ENCODE results near the gene TRABD2B. TPM values are rescaled to one million over a fixed set of nuclear protein-coding genes. Genes with fewer than 3 reads are reported as not detected.

TRABD2B gene
- polyA plus RNA-seq, 4 donors = 17.0 to 21.6 (median 19.4) TPM

DNA sequence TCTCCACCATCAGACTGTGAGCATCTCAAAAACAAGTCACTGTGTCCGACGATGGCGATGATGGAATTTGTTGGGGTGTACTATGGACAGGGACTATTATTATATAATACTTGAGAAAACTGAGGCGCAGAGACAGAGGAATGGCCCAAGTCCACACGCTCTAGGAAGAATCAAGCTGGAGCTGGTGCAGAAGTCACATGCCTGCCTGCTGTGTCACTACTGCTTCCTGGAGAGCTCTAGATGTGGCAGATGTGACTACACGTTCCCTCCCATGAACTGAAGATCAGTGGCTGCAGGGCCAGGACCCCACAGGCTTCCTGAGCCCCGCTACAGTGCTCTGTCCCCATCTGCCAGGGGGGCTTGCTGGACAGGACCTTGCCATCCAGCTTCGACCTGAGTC is 56.9 kb downstream of the TRABD2B start:
- no peak for DNase-seq (ENCODE audit: low read depth in 4 of 4, low spot score in 3 of 4)

DNA sequence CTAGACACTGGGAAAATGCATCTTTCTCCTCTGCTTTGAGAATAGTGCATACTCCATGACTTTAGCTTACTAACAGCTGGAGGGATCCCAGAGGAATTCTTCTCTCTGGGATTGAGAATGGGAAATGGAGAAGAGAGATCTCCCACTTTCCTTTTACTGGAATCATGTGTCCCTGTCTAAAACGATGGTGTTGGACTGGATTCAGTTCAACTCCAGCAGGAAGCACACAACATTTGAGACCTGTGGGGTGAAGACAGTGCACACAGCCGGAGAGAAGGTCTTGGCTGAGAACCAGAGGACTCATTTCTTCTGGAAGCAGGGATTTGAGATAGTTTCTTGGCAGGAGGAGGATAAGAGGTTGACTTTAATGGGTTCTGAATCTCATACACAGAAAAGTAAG is 58.7 kb downstream of the TRABD2B start:
- DNase-seq (ENCODE audit: low read depth in 4 of 4, low spot score in 3 of 4) = no peak

DNA sequence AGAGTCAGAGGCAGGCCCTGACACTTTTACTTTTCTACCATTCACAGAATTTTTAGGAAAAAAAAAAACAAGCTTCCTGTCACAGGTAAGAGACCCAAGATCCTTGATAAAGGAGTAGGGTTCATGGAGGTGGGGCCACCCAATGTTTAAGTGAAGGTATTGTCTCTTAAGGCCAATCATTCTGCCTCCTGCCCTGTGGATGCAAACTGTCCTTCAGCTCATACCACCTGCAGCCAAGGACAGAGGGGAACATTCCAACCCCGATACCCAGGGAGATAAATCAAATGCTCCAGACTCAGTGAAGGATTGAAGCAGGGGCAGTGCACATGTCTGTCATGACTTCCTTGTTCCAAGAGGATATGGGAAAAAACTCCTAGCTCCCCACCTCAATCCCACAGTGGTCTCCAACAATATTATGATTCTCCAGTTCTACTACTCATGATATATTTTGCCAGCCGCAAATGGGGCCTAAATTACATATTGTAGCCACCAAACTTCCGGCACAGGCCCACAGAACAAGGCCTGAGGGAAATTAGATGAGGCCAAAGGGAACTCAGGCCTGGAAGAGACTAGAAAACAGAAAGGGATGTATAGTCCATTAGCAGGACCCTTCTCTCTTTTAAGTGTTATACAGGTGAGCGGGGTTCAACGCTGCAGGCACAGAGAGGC is 59.5 kb downstream of the TRABD2B start:
- DNase-seq (ENCODE audit: low read depth in 4 of 4, low spot score in 3 of 4) = no peak

DNA sequence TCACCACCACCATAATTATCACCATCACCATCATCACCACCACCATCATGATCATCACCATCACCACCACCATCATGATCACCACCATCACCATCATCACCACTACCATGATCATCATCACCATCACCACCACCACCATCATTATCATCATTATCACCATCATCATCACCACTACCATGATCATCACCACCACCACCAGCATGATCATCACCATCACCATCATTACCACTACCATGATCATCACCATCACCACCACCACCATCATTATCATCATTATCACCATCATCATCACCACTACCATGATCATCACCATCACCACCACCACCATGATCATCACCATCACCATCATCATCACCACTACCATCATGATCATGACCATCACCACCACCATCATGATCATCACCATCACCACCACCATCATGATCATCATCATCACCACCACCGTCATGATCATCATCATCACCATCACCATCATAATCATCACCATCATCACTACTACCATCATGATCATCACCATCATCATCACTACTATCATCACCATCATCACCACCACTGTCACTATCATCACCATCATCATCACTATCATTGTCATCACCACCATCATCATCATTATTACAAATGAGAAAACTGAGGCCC is 60.2 kb downstream of the TRABD2B start:
- DNase-seq (ENCODE audit: low read depth in 4 of 4, low spot score in 3 of 4) = no peak

DNA sequence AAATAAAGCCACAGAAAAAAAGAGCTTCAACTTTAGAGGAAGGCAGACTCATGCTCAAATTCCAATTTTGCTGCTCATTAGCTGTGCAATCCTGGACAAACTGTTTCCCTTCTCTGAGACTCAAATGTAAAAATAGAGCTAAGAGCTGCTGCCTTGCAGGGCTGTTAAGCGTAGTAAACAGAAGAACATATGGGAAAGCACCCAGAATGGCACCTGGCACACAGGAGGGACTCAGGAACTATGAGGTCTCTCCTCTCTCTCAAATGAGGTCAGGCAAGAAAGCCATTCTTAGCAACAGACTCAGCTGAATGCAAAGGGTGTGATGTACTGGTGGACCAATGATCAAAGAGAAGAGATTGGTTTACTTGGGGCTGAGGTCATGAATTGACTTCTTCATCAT is 61.3 kb downstream of the TRABD2B start:
- no peak for DNase-seq (ENCODE audit: low read depth in 4 of 4, low spot score in 3 of 4)

DNA sequence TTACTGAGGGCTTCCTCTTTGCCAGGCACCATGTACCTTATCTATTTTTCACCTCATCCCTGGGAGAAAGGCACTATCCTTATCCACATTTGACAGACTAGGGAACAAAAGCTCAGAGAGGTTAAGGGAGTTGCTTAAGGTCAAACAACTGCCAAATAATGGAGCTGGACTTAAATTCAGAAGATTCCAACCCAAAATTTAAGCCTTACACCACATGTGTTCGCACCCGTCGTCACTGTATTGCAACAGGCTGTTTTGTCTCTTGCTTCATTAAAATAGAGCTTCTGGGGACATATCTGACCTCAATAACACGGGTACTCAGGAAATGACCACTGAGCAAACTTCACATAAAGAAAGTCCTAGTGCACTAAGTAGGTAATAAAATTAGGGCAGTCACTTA is 62.0 kb downstream of the TRABD2B start:
- no peak for DNase-seq (ENCODE audit: low read depth in 4 of 4, low spot score in 3 of 4)

DNA sequence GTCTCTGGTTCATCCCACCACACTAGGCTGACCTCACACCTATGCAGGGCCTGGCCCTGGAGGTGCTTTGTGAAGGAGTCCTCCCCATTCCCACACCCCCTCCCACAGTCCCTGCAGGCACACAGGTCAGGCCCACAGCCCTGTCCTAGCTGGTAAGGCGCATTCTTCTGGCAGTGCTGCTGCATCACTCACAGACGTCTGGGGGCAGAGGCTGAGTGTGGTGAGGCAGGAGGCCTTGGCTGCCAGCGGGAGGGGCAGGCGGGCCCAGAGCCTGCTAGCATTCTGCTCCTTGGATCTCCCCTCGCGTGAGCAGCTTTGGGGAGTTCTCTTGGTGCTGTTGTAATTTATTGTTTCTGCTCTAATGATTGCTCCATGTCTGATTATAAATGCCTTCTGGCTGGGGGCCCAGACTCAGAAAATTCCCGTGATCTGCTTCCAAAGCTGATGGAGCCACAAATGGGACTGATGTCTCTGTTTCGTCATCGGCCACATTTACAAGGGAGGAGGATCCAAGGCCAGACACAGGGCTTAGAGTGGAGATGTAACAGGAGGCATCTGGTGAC is 62.9 kb downstream of the TRABD2B start:
- peak in 2 of 4 donors; percentile 42 to 50 for DNase-seq (ENCODE audit: low read depth in 4 of 4, low spot score in 3 of 4)

DNA sequence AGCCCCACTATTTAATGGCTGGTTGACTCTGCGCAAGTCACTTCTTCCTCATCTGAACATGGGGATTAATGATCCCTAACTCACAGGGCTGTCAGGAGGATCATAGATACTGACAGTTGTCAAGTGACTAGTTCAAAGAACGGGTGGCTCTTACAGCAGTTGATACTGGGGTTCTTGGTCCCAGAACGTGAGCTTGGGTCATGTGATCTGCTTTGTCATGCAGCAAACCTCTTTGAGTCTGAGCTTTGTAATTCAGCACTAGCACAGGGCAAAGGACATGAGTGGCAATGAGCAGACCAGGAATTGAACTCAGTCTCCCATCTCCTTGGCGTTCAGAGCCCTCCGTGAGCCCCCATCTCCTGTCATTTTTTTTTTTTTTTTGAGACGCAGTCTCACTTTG is 64.4 kb downstream of the TRABD2B start:
- no peak for DNase-seq (ENCODE audit: low read depth in 4 of 4, low spot score in 3 of 4)

DNA sequence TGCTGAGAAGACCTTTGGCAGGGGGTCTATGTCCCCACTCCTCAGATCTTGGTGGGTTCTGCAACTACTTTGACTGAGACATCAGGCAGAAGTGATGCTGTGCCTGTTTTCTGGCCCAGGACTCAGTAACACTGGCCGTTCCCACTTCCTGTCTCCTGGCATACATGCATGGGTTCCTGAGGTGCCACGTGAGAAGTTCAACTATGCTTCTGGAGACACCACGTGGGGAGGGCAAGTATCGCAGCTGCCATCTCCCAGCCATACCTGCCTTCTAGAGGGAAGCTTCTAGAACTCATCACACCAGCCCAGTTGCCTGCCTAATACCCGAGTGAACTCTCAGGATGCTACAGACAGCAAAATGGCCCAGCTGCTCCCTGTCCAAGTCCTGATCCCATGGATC is 65.8 kb downstream of the TRABD2B start:
- no peak for DNase-seq (ENCODE audit: low read depth in 4 of 4, low spot score in 3 of 4)

DNA sequence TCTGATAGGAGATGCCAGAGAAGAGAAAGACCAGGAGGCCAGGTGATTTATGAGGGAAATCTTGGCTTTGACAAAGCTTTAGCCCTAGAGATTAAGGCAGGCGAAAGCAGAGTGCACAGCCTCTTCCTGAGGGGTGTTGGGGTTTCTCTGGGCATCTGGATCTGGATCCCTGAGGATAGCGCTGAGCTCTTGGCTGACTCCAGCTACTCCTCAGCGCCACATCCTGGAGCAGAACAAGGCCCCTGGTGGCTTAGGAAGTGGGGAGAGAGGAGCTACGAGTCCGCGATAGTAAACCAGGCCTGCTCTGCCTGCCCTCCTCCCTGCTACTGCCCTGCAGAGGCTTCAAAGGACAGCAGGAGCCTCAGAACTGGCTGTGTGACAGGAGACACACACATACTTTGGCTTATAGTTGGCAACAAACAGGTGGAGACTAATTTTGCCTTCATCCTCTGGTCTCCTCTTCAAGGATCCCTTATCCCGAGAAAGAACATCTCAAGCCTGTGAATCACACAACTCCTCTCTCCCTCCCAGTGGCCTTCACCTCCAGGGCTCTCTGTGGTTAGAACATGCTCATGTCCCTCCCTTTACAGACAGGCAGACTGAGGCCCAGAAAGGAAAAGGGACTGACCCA is 66.9 kb downstream of the TRABD2B start:
- DNase-seq (ENCODE audit: low read depth in 4 of 4, low spot score in 3 of 4) = no peak

DNA sequence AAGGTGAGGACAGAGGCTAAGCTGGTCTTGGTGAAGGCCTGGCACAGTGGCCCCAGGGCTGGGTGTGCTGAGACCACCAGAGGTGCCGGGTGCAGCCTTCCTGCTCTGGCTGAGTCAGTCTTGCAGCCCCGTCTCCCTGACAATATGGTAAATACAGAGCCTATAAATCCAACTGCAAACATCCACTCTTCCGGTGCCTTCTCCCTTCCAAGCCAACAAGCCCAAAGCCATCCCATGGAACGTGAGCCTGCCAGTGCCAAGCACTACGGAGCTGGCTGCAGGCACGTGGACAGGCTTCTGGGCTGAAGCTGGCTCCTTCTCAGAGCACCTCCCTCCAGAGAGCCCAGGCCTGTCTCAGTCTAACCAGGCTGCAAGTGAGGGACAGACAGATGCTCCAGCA is 70.0 kb downstream of the TRABD2B start:
- DNase-seq (ENCODE audit: low read depth in 4 of 4, low spot score in 3 of 4) = no peak

DNA sequence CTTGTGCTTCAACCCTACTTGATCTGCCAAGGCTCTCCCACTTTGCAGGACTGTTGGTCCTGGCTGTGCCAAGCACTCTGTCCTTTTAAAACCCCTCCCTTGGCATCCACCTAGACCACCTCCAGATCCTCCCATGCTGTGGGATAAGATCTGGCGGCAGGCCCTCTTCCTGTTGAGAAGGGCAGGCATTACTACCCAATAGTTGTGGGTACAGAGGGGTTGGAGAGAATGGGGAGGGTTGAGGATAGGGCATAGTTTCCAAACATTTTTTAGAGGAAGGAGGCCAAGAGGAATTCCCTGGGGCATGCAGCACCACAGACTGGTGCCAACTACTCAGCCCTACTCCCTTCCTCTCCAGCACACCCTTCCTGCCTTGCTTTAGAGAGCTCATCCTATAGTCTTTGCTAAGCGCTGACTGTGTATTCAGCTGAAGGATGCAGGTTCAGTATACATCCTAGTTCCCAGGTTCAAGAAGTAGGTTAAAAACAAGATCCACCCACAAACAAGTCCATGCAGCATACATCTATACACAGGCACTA is 70.7 kb downstream of the TRABD2B start:
- no peak for DNase-seq (ENCODE audit: low read depth in 4 of 4, low spot score in 3 of 4)

DNA sequence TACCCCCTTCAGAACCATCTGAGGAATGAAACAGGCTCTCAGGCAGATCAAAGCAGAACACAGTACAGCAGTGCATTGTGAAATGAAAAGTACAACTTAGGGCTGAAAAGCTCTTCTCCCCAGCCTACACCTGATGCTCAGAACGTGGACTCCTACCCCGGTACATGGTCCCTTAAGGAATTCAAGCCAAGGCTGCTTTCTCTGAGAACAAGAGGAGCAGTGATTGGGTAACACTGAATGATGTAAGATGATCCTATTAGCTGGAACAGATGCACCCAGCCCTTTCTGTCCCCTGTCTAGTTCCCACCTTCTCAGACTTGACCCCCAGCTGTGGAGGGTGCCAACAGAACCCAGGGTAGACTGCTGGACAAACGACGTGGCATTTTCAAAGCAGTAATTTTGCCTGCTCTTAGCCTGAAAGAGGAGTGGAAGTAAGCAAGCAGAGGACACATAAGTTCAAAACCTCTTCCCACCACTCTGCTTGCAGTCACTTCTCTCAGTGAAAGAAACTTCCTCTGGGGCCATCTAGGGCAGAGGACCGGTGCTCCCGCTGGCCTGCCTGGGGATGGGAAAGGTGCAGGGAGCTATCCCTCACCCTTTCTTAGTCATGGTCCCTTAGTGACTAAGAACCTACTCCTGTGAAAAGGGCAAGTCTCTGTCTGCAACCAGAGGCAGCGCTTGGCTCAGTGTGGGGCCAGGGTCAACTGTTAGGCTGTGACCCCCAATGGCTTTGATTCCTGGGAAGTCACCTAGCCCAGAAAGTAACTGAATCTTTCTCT is 72.7 kb downstream of the TRABD2B start:
- no peak for DNase-seq (ENCODE audit: low read depth in 4 of 4, low spot score in 3 of 4)

DNA sequence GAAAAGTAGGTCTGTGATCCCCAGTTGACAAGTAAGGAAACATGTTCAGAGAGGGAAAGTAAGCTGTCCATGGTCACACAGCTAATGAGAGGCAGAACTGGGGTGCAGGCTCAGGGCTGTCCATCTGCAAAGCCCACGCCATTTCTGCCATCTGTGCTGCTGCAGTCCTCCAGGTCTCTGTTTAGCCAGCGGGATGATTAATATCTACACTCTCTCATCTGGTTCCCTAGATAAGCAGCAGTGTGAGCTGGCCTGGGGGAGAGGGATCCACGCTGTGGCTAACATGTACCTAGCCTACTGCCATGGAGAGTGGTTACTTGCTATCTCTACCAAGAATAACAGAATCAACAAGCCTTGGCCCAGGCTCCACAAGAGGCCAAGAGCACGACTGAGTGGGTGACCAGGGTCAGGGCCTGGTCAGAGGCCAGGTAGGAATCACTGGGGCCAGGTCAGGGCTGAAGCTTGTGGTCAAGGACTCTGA is 75.2 kb downstream of the TRABD2B start:
- DNase-seq (ENCODE audit: low read depth in 4 of 4, low spot score in 3 of 4) = no peak

DNA sequence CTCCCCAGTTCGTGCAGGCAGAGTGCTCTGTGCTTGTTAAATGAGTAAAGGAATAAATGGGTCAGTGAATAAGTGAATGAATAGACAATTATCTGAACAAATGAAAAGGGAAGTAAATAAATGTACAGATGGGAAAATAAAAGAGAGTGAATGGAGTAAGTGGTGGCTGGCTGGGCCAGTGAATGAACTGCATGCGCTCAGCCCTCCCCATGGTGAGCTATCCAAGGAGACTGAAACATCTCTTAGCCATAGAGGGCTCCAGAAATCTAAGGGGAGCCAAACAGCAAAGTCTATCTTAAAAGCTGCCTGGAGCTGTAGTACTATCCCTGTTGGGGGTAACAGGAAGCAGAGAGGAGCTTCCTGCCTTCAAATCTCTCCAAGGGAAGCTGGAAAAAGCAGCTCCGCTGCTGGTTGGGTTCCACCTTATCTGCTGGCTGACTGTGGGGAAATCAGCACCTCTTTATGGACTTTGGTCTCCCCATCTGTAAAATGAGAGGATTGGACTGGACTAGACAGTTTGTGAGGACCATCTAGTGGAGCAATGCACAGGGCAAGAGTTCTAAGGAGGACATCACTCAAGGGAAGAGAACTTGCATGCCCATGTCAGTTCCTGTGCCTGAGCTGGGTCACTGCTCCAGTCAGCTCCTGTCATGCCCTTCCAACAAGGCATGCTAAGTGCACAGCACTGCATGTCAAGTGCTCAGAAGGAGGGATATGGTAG is 77.9 kb downstream of the TRABD2B start:
- DNase-seq (ENCODE audit: low read depth in 4 of 4, low spot score in 3 of 4) = no peak

DNA sequence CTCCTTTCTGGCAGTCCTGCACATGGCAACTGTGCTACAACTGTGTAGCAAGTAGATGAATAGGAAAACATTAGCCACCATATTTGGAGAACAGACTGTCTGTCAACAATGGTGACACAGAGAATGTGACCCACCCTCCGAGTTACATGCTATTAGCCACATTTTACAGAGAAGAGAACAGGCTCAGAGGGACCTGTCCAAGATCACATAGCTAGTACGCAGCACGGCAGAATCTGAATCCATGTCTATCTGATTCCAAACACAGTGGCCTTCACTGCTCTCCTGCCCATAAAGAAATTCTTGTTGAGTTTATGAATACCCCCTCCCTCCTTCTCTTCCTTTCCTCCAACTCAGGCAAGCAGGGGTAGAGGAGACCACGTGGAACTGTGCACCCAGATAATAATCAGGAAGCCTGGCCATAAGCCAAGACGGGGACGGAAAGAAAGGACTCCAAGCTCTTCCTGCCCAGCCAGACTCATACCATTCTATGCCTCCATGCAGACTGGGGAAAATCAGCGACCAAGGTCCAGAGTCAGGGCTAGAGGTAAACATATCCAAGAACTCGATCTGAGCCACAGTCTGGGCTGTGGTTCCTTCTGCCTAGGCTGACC is 78.8 kb downstream of the TRABD2B start:
- peak in 2 of 4 donors; percentile 35 to 51 for DNase-seq (ENCODE audit: low read depth in 4 of 4, low spot score in 3 of 4)

DNA sequence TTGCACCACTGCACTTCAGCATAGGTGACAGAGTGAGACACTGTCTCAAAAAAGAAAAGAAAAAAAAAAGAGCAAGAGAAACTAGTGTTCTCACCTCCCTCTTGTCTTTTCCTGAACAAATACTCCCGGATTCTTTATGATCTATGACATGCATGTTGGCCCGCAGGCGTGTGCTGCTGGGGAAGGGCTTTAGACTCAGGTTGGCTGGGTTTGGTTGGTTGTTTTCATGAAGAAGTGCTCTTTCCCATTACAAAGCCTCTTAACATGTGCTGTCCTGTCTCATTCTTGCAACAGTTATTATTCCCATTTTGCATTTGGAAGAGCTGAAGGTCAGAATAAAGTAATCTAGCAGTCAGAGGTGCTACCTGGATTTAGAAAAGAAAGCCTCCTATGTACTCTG is 79.5 kb downstream of the TRABD2B start:
- DNase-seq (ENCODE audit: low read depth in 4 of 4, low spot score in 3 of 4) = no peak

DNA sequence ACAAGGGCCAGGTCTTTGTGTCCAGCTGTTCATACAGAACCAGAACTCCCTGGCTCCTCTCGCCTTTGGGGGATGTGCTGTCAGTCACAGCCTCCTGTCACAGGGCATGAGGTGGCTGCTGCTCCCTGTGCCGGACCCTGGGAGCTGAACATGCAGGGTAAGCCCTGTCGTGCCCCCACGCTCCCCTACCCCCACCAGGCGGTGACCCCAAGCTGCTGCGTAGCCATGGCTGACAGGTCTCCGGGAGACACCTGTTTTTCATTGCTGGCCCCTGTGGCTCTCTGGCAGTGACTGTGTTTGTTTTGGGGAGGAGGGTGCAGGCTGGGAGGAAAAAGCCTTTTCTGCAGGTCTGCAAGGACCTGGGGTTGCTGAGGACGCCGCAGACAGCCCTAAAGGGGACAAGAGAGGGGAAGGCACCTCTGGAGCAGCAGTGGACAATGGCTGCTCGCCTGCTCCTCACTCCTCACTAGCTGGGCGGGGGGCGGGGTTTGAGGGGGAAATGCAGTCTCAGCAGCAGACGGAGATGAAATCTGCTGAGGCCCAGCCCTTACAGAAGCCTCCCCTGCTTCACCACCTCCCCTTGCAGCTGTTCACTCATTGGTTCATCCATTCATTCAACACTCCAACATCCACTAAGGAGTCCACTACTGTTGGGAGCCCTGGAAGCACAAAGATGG is 81.4 kb downstream of the TRABD2B start:
- no peak for DNase-seq (ENCODE audit: low read depth in 4 of 4, low spot score in 3 of 4)
